Colonic mucosa (tissue), 4 donors: ENCODE data around the gene SFSWAP. TPM values are rescaled to one million over a fixed set of nuclear protein-coding genes. Genes with fewer than 3 reads are reported as not detected.
A peak's percentile ranks its signal among the peaks of the same experiment; 100 is the strongest.
"Not testable (repeated sequence)": the region's sequence is repeated elsewhere in the genome, so short reads cannot be mapped to it uniquely, and the experiment has no call there.

Experiments used
- DNase-seq: peaks from one replicate; pipeline ENCODE4 v3.0.0-alpha.2; 2020
- H3K27ac ChIP-seq: fragments of 200-600 bp; one replicate; pipeline ENCODE4 v1.8.0; 2021
- H3K27me3 ChIP-seq: fragments of 200-600 bp; one replicate; pipeline ENCODE4 v1.8.0; 2021
- H3K36me3 ChIP-seq: fragments of 200-600 bp; one replicate; pipeline ENCODE4 v1.8.0; 2021
- H3K4me1 ChIP-seq: fragments of 200-600 bp; one replicate; pipeline ENCODE4 v1.8.0; 2021; ENCODE audit warnings: mild to moderate bottlenecking
- H3K4me3 ChIP-seq: fragments of 200-600 bp; one replicate; pipeline ENCODE4 v1.8.0; 2021
- H3K9ac ChIP-seq, 2 donors: one replicate each; pipeline ENCODE4 v1.7.0; 2013; ENCODE audit warnings: control low read depth in 2 of 2, low read depth in 2 of 2, low read length in 2 of 2
- H3K9me3 ChIP-seq: fragments of 200-600 bp; one replicate; pipeline ENCODE4 v1.8.0; 2021
- intact Hi-C: fragments of 100-400 bp; cut with DNase I; formaldehyde crosslinking; loops from one replicate; pipeline ENCODE4 v1.14.1; 2022
- total RNA-seq, 2 donors: library from RNA; stranded (reverse); fragmentation: NEBNext Ultra II Directional in 1 of 2; extraction: Animal tissue kit (Norgen Biotek cat#: 25700) in 1 of 2; gene quantifications; one replicate each; pipeline ENCODE4 v1.2.1, GENCODE V29; 2021
- TF ChIP-seq, protein P1 (sequence below): fragments of 200-600 bp; IDR thresholded peaks from one replicate; pipeline ENCODE4 v1.8.0; 2022; ENCODE audit warnings: antibody characterized with exemption, mild to moderate bottlenecking
- donor health status: healthy.
- donor health status: DM: no; HTN: no; CAD: no.
- donor health status: DM: no; HTN: no; CAD: no.

The SFSWAP gene
- total RNA-seq, 2 donors from 2014 or later: 28.2 to 35.6 TPM

DNA sequence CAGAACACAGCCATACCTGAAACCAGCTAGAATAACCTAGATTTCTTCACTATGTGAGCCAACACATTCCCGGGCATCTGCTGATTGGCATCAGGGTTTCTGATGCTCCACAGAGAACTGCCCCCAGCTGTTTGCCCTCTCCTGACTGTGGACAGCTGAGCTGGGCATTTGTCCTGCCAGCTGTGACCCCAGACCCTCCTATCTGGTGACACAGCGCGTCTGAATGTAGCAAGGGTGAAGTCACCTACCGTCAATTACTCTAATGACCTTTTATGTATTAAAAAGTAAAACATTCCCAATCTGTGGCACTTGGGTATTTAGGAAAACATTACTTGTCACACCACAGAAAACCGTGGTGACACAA, 29.7 kb upstream of the SFSWAP start:
- Histone ChIP-seq H3K9me3 (no peaks in the 10 kb centered on the region), H3K9ac (no peak overlapping the region), H3K4me3 (no peak overlapping the region), H3K27ac (no peak overlapping the region), H3K36me3 (no peaks in the 10 kb centered on the region), H3K27me3 (no peaks in the 10 kb centered on the region), H3K4me1 (no peaks in the 10 kb centered on the region)
- TF ChIP-seq, protein P1, sequence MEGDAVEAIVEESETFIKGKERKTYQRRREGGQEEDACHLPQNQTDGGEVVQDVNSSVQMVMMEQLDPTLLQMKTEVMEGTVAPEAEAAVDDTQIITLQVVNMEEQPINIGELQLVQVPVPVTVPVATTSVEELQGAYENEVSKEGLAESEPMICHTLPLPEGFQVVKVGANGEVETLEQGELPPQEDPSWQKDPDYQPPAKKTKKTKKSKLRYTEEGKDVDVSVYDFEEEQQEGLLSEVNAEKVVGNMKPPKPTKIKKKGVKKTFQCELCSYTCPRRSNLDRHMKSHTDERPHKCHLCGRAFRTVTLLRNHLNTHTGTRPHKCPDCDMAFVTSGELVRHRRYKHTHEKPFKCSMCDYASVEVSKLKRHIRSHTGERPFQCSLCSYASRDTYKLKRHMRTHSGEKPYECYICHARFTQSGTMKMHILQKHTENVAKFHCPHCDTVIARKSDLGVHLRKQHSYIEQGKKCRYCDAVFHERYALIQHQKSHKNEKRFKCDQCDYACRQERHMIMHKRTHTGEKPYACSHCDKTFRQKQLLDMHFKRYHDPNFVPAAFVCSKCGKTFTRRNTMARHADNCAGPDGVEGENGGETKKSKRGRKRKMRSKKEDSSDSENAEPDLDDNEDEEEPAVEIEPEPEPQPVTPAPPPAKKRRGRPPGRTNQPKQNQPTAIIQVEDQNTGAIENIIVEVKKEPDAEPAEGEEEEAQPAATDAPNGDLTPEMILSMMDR: no peak
- intact Hi-C loops: no loop called here
- DNase-seq: no peak

DNA sequence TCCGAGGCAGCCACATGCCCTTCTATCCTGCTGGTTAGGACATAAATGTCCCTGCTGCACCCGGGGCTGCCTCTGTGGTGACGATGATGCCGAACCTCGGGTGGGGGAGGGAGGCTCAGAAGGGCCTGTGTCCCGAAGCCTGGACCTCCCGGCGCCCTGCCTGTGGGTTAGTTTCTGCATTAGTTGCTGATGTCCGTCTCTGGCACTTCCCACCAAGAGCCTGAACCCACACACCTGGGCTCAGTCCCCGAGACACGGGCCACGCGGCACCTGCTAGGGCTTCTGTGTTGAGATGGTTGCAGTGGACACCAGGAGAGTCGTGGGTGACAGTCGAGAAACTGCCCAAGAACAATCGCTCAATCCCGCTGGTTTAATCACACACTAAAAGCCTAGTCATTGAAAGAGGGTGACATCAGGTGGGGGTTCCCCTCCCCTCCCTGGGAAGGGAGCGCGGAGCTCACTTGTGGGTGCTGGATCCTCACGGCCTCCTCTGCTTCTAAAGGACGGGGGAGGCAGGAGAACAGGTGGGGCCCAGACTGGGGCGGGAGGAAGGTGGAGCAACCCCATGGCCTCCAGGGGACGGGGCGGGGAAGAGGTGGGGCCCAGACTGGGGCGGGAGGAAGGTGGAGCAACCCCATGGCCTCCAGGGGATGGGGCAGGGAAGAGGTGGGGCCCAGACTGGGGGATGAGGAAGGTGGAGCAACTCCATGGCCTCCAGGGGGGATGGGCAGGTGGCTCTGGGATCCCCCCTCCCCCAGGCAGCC, 29.0 kb upstream of the SFSWAP start:
- H3K4me3 ChIP-seq, H3K4me1 ChIP-seq, H3K36me3 ChIP-seq, H3K9ac ChIP-seq, intact Hi-C loops, H3K27me3 ChIP-seq, H3K9me3 ChIP-seq, H3K27ac ChIP-seq: not testable (repeated sequence)
- DNase-seq: peak; percentile 78

DNA sequence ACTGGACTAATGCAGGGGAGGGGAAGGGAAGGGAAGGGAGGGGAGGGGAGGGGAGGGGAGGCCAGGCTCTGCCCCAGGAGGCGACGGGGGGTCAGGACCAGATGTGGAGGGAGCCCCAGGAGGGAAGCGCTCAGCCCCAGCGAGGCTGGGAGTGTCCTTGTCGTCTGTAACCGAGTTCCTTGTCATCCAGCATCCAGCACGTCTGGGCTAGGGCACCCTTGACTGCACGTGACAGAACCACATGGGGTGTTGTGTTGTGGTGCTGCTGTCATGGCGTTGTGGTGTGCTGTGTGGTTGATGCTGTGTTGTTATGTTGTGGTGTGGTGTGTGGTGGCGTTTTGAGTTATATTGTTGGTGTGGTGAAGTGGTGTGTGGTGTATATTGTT, 28.4 kb upstream of the SFSWAP start:
- Histone ChIP-seq H3K27me3 (no peaks in the 10 kb centered on the region), H3K9ac (no peak overlapping the region), H3K4me1 (no peaks in the 10 kb centered on the region), H3K36me3 (no peaks in the 10 kb centered on the region), H3K4me3 (no peak overlapping the region), H3K9me3 (no peaks in the 10 kb centered on the region), H3K27ac (no peak overlapping the region)
- intact Hi-C loops: no loop called here
- TF ChIP-seq, protein P1: no peak
- no peak for DNase-seq

DNA sequence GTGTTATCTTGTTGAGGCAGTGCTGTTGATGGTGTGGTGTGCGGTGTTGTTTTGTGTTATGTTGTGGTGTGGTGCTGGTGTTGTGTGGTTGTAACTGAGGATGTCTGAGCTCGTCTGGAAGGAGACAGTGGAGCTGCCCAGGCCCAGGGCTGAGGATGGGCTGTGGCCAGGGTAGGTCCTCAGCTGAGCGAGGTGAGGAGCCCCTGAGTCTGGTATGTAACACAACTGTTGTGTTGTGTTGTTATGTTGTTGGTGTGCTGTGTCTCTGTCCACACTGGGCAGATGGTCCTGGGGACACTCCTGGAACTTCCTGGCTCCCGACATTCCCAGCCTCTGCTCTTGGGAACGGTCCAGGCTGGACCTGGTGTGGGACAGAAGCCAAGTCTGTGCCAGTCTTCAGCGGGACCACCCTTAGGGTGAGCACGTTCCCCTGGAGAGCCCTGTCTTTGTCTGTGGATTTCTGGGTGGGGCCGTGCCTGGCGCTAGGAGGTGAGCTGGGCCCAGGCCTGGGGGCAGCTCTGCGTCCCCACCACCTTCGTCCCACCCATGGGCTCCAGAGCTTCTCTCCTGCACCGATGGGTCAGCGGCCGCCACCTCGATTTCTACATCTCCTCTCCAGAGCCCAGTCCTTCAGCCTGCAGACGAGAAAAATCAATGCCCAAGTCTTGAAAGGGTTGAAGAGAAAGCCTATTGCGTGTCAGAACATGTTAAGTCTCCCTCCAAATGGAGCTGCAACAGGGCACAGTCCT, 27.4 kb upstream of the SFSWAP start:
- no peaks in the 10 kb centered on the region for H3K9me3 ChIP-seq
- no peaks in the 10 kb centered on the region for H3K36me3 ChIP-seq
- H3K4me3 ChIP-seq: no peak overlapping the region
- TF ChIP-seq, protein P1: no peak
- H3K4me1 ChIP-seq: no peaks in the 10 kb centered on the region
- no peaks in the 10 kb centered on the region for H3K27me3 ChIP-seq
- DNase-seq: no peak
- intact Hi-C loops: no loop called here
- no peak overlapping the region for H3K27ac ChIP-seq
- H3K9ac ChIP-seq: no peak overlapping the region

DNA sequence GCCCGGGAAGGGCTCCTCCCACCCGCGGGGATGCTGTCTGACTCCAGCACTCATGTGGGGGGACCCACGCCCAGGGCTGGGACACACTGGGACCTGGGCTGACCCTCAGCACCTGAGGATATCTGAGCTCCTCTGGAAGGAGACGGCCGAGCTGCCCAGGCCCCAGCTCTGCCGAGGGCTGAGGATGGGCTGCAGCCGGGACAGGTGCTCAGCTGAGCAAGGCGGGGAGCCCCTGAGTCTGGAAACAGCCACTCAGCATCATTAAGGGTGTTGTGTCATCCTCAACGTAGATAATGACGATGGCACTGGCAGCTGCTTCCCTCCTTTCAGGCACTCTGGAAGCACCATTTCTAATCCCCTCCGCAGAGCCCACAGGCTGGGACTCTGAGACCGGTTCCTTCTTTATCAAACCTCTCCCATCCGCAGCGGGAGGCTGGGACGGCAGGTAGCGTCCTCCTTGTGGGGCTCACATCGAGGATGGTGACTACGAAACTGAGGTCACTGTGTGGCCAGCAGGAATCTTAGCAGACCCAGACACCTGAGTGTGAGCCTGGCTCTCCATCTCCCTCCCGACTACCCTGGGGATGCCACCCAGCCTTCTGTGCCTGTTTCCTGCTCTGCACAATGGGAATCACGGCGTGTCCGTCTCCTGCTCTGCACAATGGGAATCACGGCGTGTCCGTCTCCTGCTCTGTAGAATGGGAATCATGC, 26.7 kb upstream of the SFSWAP start:
- DNase-seq: no peak
- Histone ChIP-seq H3K4me1 (no peaks in the 10 kb centered on the region), H3K4me3 (no peak overlapping the region), H3K27ac (no peak overlapping the region), H3K9ac (no peak overlapping the region), H3K9me3 (no peaks in the 10 kb centered on the region), H3K36me3 (no peaks in the 10 kb centered on the region), H3K27me3 (no peaks in the 10 kb centered on the region)
- intact Hi-C loops: no loop called here
- TF ChIP-seq, protein P1: no peak
